ENCODE results near the gene LDLRAD2.

The LDLRAD2 gene

DNA sequence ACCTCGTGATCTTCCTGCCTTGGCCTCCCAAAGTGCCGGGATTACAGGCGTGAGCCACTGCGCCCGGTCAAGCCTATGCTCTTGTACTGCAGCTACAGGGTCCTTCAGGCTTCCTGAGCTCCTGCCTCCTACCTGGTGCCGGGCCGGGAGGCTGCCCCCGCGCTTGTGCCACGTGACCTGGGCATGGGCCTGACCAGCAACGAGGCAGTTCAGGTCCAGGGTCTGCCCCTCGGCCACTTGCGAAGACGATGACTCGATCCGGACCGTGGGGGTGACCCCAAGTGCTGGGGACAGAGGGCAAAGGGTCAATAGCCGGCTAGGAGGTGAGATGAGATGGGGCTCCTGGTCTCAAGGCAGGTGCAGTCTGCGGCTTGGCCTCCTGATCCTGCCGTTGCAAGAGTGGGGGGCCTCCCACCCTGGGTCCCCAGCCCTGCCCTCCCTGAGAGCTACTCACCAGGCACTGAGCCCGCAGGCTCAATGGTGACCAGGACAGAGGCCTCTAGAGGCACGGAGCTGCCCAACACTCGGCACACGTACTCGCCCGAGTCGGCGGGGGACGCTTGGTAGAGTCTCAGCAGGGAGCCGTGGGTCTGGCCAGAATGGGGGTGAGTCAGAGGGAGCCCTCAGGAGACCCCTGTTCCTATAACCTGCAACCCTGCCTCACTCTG, 38.0 kb downstream of the LDLRAD2 start:
- no peak for TF ChIP-seq CTCF (conservative IDR thresholded peaks at IDR 0.05)
- H3K27ac ChIP-seq, result no peak overlapping the region

DNA sequence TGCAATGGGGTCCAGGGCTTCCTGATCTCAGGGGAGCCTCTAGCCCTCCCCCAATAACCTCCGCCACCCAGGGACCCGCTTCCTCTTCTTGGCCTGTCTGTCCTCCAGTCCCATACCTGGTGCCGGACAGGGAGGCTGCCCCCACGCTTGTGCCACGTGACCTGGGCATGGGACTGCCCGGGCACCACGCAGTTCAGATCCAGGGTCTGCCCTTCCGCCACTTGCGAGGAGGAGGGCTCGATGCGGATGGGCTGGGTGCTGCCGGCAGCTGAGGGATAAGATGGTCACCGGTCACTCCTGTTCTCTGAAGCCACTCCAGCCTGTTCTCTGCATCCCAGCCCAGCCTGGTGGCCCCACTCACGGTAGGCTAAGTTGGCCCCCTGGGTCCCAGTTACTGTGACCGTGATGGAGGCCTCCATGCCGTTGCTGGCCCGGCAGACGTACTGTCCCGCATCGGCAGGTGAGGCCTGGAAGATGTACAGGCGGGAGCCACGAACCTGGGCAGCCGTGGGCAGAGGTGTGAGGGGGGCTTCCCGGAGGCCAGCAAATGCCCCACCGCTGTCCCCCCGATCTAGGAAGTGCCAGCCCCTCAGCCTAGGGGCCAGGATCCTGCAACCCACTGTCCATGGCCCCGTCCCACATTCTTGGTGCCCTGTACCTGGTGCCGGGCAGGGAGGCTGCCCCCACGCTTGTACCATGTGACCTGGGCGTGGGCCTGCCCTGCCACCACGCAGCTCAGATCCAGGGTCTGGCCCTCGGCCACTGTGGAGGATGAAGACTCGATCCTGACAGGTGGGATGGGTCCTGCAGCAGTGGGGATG, 39.6 kb downstream of the LDLRAD2 start:
- TF ChIP-seq CTCF (conservative IDR thresholded peaks at IDR 0.05), result no peak

GRCh38 chr1:21852282-21853130, 40.4 kb downstream of the LDLRAD2 start:
- no peak for TF ChIP-seq CTCF (conservative IDR thresholded peaks at IDR 0.05)
- no peak overlapping the region for H3K27ac ChIP-seq

More for the DNA sequence above, 39.6 kb downstream of the LDLRAD2 start:
- no peak overlapping the region for H3K27ac ChIP-seq

- no peak overlapping the region for H3K27ac ChIP-seq
- TF ChIP-seq CTCF (conservative IDR thresholded peaks at IDR 0.05), result no peak
Observed at GRCh38 chr1:21853131-21853427, 41.0 kb downstream of the LDLRAD2 start.

DNA sequence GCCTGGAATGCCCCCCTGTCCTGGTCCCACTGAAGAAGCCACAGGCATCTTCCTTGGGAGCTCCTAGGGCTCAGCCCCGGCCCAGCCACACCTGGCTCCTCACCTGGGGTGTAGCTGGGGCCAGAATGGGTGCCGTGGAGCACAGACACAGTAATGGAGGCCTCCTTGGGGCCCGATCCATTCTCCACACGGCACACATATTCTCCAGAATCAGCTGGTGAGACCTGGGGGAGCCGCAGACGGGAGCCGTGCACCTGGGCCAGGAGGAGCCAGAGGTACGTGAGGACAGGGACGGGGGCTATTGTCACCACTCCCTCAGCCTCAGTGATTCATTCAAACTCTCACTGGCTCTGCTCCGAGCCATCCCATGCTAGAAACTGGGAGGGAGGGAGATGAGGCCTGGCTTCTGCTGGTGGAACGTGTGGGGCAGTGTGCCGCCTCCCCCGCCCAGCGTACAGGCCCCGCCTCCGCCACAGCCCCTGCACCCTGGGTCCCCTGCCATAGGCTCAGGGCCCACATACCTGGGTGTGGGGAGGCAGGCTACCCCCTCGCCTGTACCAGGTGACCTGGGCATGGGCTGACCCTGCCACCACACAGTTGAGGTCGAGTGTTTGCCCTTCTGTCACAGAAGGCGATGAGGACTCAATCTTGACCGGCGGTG, 42.2 kb downstream of the LDLRAD2 start:
- H3K27ac ChIP-seq, result no peak overlapping the region
- no peak for TF ChIP-seq CTCF (conservative IDR thresholded peaks at IDR 0.05)

DNA sequence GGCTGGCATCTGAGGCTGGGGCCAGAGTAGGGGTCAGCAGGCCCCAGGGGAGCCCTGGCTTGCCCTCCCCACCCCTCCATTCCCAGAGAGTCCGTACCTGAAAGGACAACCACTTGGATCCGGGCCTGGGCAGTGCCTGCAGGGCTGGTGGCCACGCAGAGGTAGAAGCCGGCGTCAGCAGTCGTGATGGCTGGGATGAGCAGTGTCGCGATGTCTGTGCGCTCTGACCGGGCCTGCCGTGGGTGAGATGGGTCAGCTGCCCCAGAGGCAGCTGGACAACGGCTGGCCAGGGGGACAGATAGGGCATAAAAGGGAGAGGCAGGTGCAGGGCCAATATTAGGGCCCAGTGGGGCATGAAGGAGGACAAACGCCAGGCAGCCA, 42.7 kb downstream of the LDLRAD2 start:
- no peak overlapping the region for H3K27ac ChIP-seq
- TF ChIP-seq CTCF (conservative IDR thresholded peaks at IDR 0.05), result no peak
